A172 (cell line): ENCODE data around the gene FARP1. TPM values are rescaled to one million over a fixed set of nuclear protein-coding genes. Genes with fewer than 3 reads are reported as not detected.

Source experiments
- DNase-seq: peaks from one replicate; pipeline ENCODE4 v3.0.0-alpha.2; 2015; ENCODE audit warnings: low spot score
- total RNA-seq: library from RNA; depleted of rRNA; stranded (reverse); fragments of >200 nt; shearing (Covaris generic); gene quantifications from 2 replicates; pipeline ENCODE4 v1.2.3, GENCODE V29; 2014; rRNA removed

Gene FARP1
- total RNA-seq, 1 experiment from 2014 or later = 18.2 TPM

- DNase-seq = no peak
Observed at GRCh38 chr13:98496966-98497365, 354.1 kb downstream of the FARP1 start.

- DNase-seq = no peak
Observed at GRCh38 chr13:98500963-98501421, 358.1 kb downstream of the FARP1 start.

- no peak for DNase-seq
Observed at GRCh38 chr13:98503175-98504028, 360.5 kb downstream of the FARP1 start.

- no peak for DNase-seq
Observed at GRCh38 chr13:98504029-98504351, 361.1 kb downstream of the FARP1 start.

- DNase-seq = no peak
Observed at GRCh38 chr13:98504371-98504963, 361.6 kb downstream of the FARP1 start.

Other genes starting within 250 kb of the FARP1 start
- 160 and 190 TPM in 2 replicates for gene IPO5, start 189.4 kb upstream of the FARP1 start, total RNA-seq
- not detected in 2 replicates for gene RNF113B, start 34.2 kb downstream of the FARP1 start, total RNA-seq